SK-N-SH (cell line): ENCODE results near the gene IRF1. TPM values are rescaled to one million over a fixed set of nuclear protein-coding genes. Genes with fewer than 3 reads are reported as not detected.

Source experiments
- CTCF ChIA-PET: fragments of 300-600, 350-600 bp; formaldehyde crosslinking; extraction: SDS; loops from one replicate; lab custom pipeline; 2021; lab: Yijun Ruan, JAX
- POLR2A ChIA-PET: fragments of 350-600 bp; sonication (Branson Sonifier 250); formaldehyde crosslinking; extraction: SDS; loops from one replicate; lab custom pipeline; 2020; ENCODE audit warnings: antibody characterized with exemption, inconsistent platforms; lab: Yijun Ruan, JAX
- DNase-seq: peaks from one replicate; pipeline ENCODE4 v3.0.0; 2012
- H2AFZ ChIP-seq: fragments of 200-600 bp; sonication (generic); 2 replicates; pipeline ENCODE4 v1.8.1; 2016; ENCODE audit warnings: antibody characterized with exemption, mild to moderate bottlenecking, low read depth
- H3F3A ChIP-seq: fragments of 200-600 bp; sonication (generic); replicated peaks from 2 replicates; pipeline ENCODE3; 2016; ENCODE audit warnings: antibody characterized with exemption, mild to moderate bottlenecking; ENCODE audit not compliant: insufficient read depth
- H3K27ac ChIP-seq, 2 experiments: fragments of 200-500 bp in 1 of 2; fragments of 200-600 bp in 1 of 2; sonication (Bioruptor generic) in 1 of 2; sonication (generic), shearing (Covaris generic) in 1 of 2; 2 replicates each; pipeline versions ENCODE4 v1.5.1 to v1.6.1; 2014 to 2016; ENCODE audit warnings: low read depth in 2 of 2, inconsistent platforms in 1 of 2, low read length in 1 of 2, mild to moderate bottlenecking in 1 of 2, mixed read lengths in 1 of 2
- H3K27me3 ChIP-seq: fragments of 200-600 bp; sonication (generic), shearing (Covaris generic); 2 replicates; pipeline ENCODE4 v1.6.1; 2016; ENCODE audit warnings: mixed run types; ENCODE audit not compliant: insufficient read depth
- H3K36me3 ChIP-seq, 2 experiments: fragments of 200-500 bp in 1 of 2; fragments of 200-600 bp in 1 of 2; sonication (Bioruptor generic) in 1 of 2; sonication (generic) in 1 of 2; replicated peaks in 1 of 2; 2 replicates each; pipeline versions ENCODE3 to v1.5.1; 2014 to 2016; ENCODE audit warnings: low read length in 1 of 2, mild to moderate bottlenecking in 1 of 2; ENCODE audit not compliant: insufficient read depth in 2 of 2, control insufficient read depth in 1 of 2
- H3K4me1 ChIP-seq, 2 experiments: fragments of 200-500 bp in 1 of 2; fragments of 200-600 bp in 1 of 2; sonication (Bioruptor generic) in 1 of 2; sonication (generic), shearing (Covaris generic) in 1 of 2; 2 replicates each; pipeline versions ENCODE4 v1.5.1 to v1.6.1; 2014 to 2016; ENCODE audit warnings: low read depth in 1 of 2, low read length in 1 of 2, mixed run types in 1 of 2; ENCODE audit not compliant: insufficient read depth in 2 of 2, control insufficient read depth in 1 of 2
- H3K4me2 ChIP-seq: fragments of 200-600 bp; sonication (generic), shearing (Covaris generic); 2 replicates; pipeline ENCODE4 v1.6.1; 2017; ENCODE audit warnings: mixed run types
- H3K4me3 ChIP-seq, 2 experiments: fragments of 200-500 bp in 1 of 2; fragments of 200-600 bp in 1 of 2; sonication (Bioruptor generic) in 1 of 2; sonication (generic), shearing (Covaris generic) in 1 of 2; 2 replicates each; pipeline versions ENCODE4 v1.5.1 to v1.8.1; 2014 to 2016; ENCODE audit warnings: low read depth in 2 of 2, inconsistent platforms in 1 of 2, low read length in 1 of 2, mild to moderate bottlenecking in 1 of 2, mixed read lengths in 1 of 2, moderate library complexity in 1 of 2
- H3K79me2 ChIP-seq: fragments of 200-600 bp; sonication (generic); 2 replicates; pipeline ENCODE4 v1.8.1; 2017; ENCODE audit warnings: mild to moderate bottlenecking; ENCODE audit not compliant: insufficient read depth
- H3K9ac ChIP-seq: fragments of 200-600 bp; sonication (generic); 2 replicates; pipeline ENCODE4 v1.6.1; 2017; ENCODE audit warnings: mixed run types
- H3K9me2 ChIP-seq: fragments of 200-600 bp; sonication (generic); 2 replicates; pipeline ENCODE4 v1.6.1; 2017; ENCODE audit warnings: mixed run types
- H3K9me3 ChIP-seq: fragments of 200-600 bp; sonication (generic); 2 replicates; pipeline ENCODE4 v1.6.1; 2017; ENCODE audit warnings: mixed run types, mild to moderate bottlenecking, moderate library complexity
- H4K20me1 ChIP-seq: fragments of 200-600 bp; sonication (generic); 2 replicates; pipeline ENCODE4 v1.6.1; 2017; ENCODE audit warnings: mild to moderate bottlenecking, mixed run types; ENCODE audit not compliant: insufficient read depth
- CHD2 ChIP-seq: fragments of 150-350 bp; IDR thresholded peaks from 2 replicates; pipeline ENCODE4 v1.6.1; 2018; ENCODE audit warnings: low read length; ENCODE audit not compliant: partially characterized antibody
- ELF1 ChIP-seq: IDR thresholded peaks from 2 replicates; pipeline ENCODE4 v1.4.0; 2012
- GABPA ChIP-seq: IDR thresholded peaks from 2 replicates; pipeline ENCODE4 v1.4.0; 2012; ENCODE audit warnings: low read depth, mild to moderate bottlenecking
- JUND ChIP-seq: IDR thresholded peaks from 2 replicates; pipeline ENCODE4 v1.4.0; 2012
- RCOR1 ChIP-seq: fragments of 150-350 bp; IDR thresholded peaks from 2 replicates; pipeline ENCODE4 v1.6.1; 2017; ENCODE audit warnings: antibody characterized with exemption, low read length
- SIN3A ChIP-seq: IDR thresholded peaks from 2 replicates; pipeline ENCODE4 v1.6.1; 2012; ENCODE audit warnings: low read depth, mild to moderate bottlenecking, low read length, moderate library complexity, borderline replicate concordance
- SMC3 ChIP-seq: IDR thresholded peaks from 2 replicates; pipeline ENCODE4 v1.6.1; 2012; ENCODE audit warnings: low read depth, low read length, improper control_type of control experiment
- TAF1 ChIP-seq: IDR thresholded peaks from 2 replicates; pipeline ENCODE4 v1.6.1; 2012; ENCODE audit warnings: low read depth, mild to moderate bottlenecking, low read length, moderate library complexity, borderline replicate concordance
- TCF12 ChIP-seq: IDR thresholded peaks from 2 replicates; pipeline ENCODE4 v1.4.0; 2012
- TEAD4 ChIP-seq: IDR thresholded peaks from 2 replicates; pipeline ENCODE4 v1.4.0; 2012; ENCODE audit warnings: mild to moderate bottlenecking, borderline replicate concordance; ENCODE audit not compliant: insufficient read depth
- WGBS: methylation state at CpG from one replicate; pipeline ENCODE4 v1.1.6; 2017; ENCODE audit warnings: low lambda C conversion rate; 5-methylcytosine and 5-hydroxymethylcytosine counted together
- polyA plus RNA-seq, 3 experiments: library from polyadenylated mRNA; depleted of rRNA; stranded (reverse); fragments of >200 nt; gene quantifications; 2 replicates each; pipeline ENCODE4 v1.2.3, GENCODE V29; 2012
- TF ChIP-seq, protein P1 (sequence below): fragments of 150-350 bp; IDR thresholded peaks from 2 replicates; pipeline ENCODE4 v1.6.1; 2016; ENCODE audit warnings: mild to moderate bottlenecking, low read depth, low read length
- TF ChIP-seq, protein P2 (sequence below): fragments of 150-350 bp; IDR thresholded peaks from 2 replicates; pipeline ENCODE4 v1.6.1; 2017; ENCODE audit warnings: antibody characterized with exemption, low read length, low read depth, borderline replicate concordance
- TF ChIP-seq, protein P3 (sequence below): IDR thresholded peaks from 2 replicates; pipeline ENCODE4 v1.4.0; 2012; ENCODE audit warnings: low read depth, borderline replicate concordance
- TF ChIP-seq, protein P4 (sequence below): IDR thresholded peaks from 2 replicates; pipeline ENCODE4 v1.4.0; 2012; ENCODE audit warnings: low read depth, borderline replicate concordance

Gene IRF1
- polyA plus RNA-seq, 1 of the 3 experiments (the other 2 are of a cell fraction), result 15.2 TPM

DNA sequence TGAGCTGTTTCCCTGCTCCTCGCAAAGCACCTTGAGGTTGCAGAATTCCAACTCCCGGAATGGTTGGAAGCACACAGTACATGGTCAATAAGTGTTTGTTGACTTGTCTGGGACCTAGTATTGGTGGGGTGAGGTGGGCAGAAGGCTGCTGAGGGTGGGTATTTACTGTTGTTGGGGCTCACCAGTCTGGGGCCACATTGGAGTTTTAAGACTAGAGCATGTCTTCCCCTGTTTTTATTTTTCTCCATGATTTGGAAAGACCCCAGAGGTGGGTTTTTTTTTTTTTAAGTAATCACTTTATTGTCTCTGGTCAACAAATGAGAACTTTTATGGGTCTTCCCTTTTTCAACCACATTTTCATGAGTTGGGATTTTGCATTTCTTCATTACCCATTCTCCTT is 55.1 kb downstream of the IRF1 start:
- Histone ChIP-seq H4K20me1 (no peaks in the 10 kb centered on the region), H3K9me3 (no peaks in the 10 kb centered on the region), H3K79me2 (no peaks in the 10 kb centered on the region), H2AFZ (no peak overlapping the region), H3K9me2 (no peaks in the 10 kb centered on the region), H3K4me2 (no peak overlapping the region), H3K4me1 (peaks cover 3 to 20% of the 10 kb centered on the region in 2 experiments; a peak in 3 of 4 replicates), H3K27ac (no peak overlapping the region), H3K36me3 (no peaks in the 10 kb centered on the region), H3K9ac (no peak overlapping the region), H3F3A (peaks cover 3% of the 10 kb centered on the region), H3K4me3 (no peak overlapping the region), H3K27me3 (no peaks in the 10 kb centered on the region)
- no peak for TF ChIP-seq TCF12
- DNase-seq, result no peak
- 96% methylated on average over 2 of the region's 2 CpGs for WGBS
- ChIA-PET POLR2A (no interaction called here), CTCF (interaction anchor here (1.0 to 1.1 kb wide), 2 partner anchors 66 to 91 kb away, joined by 3 to 4 read pairs; no protein-coding TSS in a partner anchor)

DNA sequence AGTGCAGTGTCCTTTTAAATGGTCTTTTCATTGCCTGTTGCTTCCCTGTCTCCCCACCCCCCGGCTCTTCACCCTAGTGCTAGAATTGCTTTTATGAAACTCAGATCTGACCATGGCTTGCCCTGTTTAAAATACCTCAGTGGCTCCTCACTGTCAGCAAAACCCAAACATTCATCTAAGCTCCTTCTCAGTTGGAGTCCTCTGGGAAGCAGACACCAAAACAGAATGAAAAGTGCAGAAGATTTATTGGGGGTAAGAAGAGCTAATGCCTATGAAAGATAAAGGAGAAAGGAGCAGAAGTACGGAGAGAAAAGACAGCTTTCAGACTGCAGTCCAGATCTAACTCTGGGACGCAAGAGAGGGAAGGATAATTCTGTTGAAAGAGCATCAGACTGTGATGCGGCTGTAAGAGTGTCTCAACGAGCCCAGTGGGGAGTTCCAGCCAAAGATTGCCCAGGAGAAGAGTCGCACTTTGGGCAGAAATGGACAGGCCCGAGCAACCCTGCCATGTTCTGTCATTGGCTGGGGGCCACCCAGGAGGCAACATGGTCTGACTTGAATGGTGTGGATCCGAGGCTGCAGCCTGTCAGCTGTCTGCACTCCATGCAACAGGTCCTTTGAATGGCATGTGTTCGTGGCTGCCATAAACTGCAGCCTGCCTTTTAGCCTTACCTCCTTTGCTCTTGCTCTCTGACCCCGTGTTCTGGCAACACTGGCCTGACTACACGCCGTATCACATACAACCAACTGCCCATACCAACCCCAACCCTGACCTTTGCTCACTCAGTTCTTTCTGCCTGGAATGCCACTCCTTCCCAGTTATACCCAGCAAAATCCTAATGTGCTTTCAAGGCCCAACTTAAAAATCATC is 55.9 kb downstream of the IRF1 start:
- no peaks in the 10 kb centered on the region for H3K79me2 ChIP-seq
- no peak for TF ChIP-seq CHD2
- TF ChIP-seq TEAD4, result no peak
- TF ChIP-seq, protein P1, sequence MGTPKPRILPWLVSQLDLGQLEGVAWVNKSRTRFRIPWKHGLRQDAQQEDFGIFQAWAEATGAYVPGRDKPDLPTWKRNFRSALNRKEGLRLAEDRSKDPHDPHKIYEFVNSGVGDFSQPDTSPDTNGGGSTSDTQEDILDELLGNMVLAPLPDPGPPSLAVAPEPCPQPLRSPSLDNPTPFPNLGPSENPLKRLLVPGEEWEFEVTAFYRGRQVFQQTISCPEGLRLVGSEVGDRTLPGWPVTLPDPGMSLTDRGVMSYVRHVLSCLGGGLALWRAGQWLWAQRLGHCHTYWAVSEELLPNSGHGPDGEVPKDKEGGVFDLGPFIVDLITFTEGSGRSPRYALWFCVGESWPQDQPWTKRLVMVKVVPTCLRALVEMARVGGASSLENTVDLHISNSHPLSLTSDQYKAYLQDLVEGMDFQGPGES, result no peak
- no peak for TF ChIP-seq RCOR1
- no peak for TF ChIP-seq SMC3
- H3K36me3 ChIP-seq, result no peaks in the 10 kb centered on the region
- no peak for DNase-seq
- POLR2A ChIA-PET, result no interaction called here
- CTCF ChIA-PET, result interaction anchor here (1.1 to 1.5 kb wide), 2 partner anchors 66 kb away, joined by 4 to 6 read pairs; no protein-coding TSS in a partner anchor
- no peaks in the 10 kb centered on the region for H3K9me3 ChIP-seq
- H3K4me2 ChIP-seq, result no peak overlapping the region
- H3K27ac ChIP-seq, result no peak overlapping the region
- peaks cover 3% of the 10 kb centered on the region for H3F3A ChIP-seq
- H4K20me1 ChIP-seq, result no peaks in the 10 kb centered on the region
- 84% methylated on average over 12 of the region's 12 CpGs for WGBS
- peaks cover 8 to 18% of the 10 kb centered on the region in 2 experiments for H3K4me1 ChIP-seq
- H3K4me3 ChIP-seq, result no peak overlapping the region
- no peaks in the 10 kb centered on the region for H3K27me3 ChIP-seq
- no peak overlapping the region for H3K9ac ChIP-seq
- H3K9me2 ChIP-seq, result no peaks in the 10 kb centered on the region
- H2AFZ ChIP-seq, result no peak overlapping the region

DNA sequence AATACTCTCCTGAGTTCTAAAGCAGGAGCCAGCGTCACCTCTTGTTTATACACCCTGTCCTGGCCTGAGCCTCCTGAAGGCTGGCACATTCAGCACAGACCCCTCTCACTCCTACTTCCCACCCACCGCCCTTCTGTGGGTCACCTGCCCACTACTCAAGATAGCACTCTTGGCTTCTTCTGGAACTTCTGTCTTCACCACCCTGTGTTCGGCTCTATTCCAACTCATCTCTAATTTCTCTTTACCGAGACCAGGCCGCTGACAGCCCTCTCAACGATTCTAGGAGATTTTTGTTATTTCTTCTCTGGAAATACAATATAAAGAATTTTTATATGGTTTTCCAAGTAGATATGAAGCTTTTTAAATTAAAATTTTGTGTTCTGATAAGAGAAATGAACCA is 57.4 kb downstream of the IRF1 start:
- WGBS, result 92% methylated on average over 6 of the region's 6 CpGs
- CTCF ChIA-PET, result interaction anchor here (1.0 to 1.5 kb wide), 3 partner anchors 30 to 68 kb away, joined by 3 to 6 read pairs (median 3); no protein-coding TSS in a partner anchor
- Histone ChIP-seq H3K9me2 (no peaks in the 10 kb centered on the region), H3K27ac (no peak overlapping the region), H3K9me3 (no peaks in the 10 kb centered on the region), H2AFZ (no peak overlapping the region), H3K36me3 (no peaks in the 10 kb centered on the region), H3K79me2 (no peaks in the 10 kb centered on the region), H3K9ac (no peak overlapping the region), H3F3A (peaks cover 7% of the 10 kb centered on the region), H3K27me3 (no peaks in the 10 kb centered on the region), H4K20me1 (no peaks in the 10 kb centered on the region), H3K4me2 (no peak overlapping the region), H3K4me3 (no peak overlapping the region), H3K4me1 (peaks cover 20 to 21% of the 10 kb centered on the region in 2 experiments)
- no peak for DNase-seq
- POLR2A ChIA-PET, result no interaction called here
- TF ChIP-seq SIN3A (no peak), ELF1 (no peak), GABPA (no peak), TAF1 (no peak), JUND (no peak)
- TF ChIP-seq, protein P2, sequence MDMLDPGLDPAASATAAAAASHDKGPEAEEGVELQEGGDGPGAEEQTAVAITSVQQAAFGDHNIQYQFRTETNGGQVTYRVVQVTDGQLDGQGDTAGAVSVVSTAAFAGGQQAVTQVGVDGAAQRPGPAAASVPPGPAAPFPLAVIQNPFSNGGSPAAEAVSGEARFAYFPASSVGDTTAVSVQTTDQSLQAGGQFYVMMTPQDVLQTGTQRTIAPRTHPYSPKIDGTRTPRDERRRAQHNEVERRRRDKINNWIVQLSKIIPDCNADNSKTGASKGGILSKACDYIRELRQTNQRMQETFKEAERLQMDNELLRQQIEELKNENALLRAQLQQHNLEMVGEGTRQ, result no peak
- TF ChIP-seq, protein P3, sequence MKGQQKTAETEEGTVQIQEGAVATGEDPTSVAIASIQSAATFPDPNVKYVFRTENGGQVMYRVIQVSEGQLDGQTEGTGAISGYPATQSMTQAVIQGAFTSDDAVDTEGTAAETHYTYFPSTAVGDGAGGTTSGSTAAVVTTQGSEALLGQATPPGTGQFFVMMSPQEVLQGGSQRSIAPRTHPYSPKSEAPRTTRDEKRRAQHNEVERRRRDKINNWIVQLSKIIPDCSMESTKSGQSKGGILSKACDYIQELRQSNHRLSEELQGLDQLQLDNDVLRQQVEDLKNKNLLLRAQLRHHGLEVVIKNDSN, result no peak
- TF ChIP-seq, protein P4, sequence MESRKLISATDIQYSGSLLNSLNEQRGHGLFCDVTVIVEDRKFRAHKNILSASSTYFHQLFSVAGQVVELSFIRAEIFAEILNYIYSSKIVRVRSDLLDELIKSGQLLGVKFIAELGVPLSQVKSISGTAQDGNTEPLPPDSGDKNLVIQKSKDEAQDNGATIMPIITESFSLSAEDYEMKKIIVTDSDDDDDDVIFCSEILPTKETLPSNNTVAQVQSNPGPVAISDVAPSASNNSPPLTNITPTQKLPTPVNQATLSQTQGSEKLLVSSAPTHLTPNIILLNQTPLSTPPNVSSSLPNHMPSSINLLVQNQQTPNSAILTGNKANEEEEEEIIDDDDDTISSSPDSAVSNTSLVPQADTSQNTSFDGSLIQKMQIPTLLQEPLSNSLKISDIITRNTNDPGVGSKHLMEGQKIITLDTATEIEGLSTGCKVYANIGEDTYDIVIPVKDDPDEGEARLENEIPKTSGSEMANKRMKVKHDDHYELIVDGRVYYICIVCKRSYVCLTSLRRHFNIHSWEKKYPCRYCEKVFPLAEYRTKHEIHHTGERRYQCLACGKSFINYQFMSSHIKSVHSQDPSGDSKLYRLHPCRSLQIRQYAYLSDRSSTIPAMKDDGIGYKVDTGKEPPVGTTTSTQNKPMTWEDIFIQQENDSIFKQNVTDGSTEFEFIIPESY, result no peak
- TF ChIP-seq, protein P1, result no peak
